Hepatocyte (in vitro differentiated cells): ENCODE measurements around the gene OXT. TPM values are rescaled to one million over a fixed set of nuclear protein-coding genes. Genes with fewer than 3 reads are reported as not detected.

Experiments used
- DNase-seq: peaks from one replicate; pipeline ENCODE4 v3.0.0-alpha.2; 2016; ENCODE audit warnings: low spot score
- H2AFZ ChIP-seq: fragments of 200-600 bp; sonication (generic); 2 replicates; pipeline ENCODE4 v1.6.0; 2016; ENCODE audit warnings: antibody characterized with exemption, mild to moderate bottlenecking
- H3K27ac ChIP-seq: fragments of 200-600 bp; sonication (generic); 2 replicates; pipeline ENCODE4 v1.5.1; 2016; ENCODE audit warnings: mild to moderate bottlenecking
- H3K27me3 ChIP-seq: fragments of 200-600 bp; sonication (generic); 2 replicates; pipeline ENCODE4 v1.6.1; 2016
- H3K36me3 ChIP-seq: fragments of 200-600 bp; sonication (generic); replicated peaks from 2 replicates; pipeline ENCODE4 v1.5.1; 2016; ENCODE audit warnings: low read depth; ENCODE audit not compliant: insufficient read depth
- H3K4me1 ChIP-seq: fragments of 200-600 bp; sonication (generic); 2 replicates; pipeline ENCODE4 v1.5.1; 2016; ENCODE audit warnings: mild to moderate bottlenecking, moderate library complexity; ENCODE audit not compliant: insufficient read depth
- H3K4me2 ChIP-seq: fragments of 200-600 bp; sonication (generic); 2 replicates; pipeline ENCODE4 v1.6.0; 2016
- H3K4me3 ChIP-seq: fragments of 200-600 bp; sonication (generic); 2 replicates; pipeline ENCODE4 v1.5.1; 2016; ENCODE audit warnings: mild to moderate bottlenecking
- H3K79me2 ChIP-seq: fragments of 200-600 bp; sonication (generic); 2 replicates; pipeline ENCODE4 v1.6.0; 2017; ENCODE audit warnings: mild to moderate bottlenecking
- H3K9me2 ChIP-seq: fragments of 200-600 bp; sonication (generic); replicated peaks from 2 replicates; pipeline ENCODE4 v1.6.0; 2017; ENCODE audit warnings: mild to moderate bottlenecking; ENCODE audit not compliant: insufficient read depth
- H3K9me3 ChIP-seq: fragments of 200-600 bp; sonication (generic); 2 replicates; pipeline ENCODE4 v1.5.1; 2016; ENCODE audit warnings: low read depth, mild to moderate bottlenecking
- H4K20me1 ChIP-seq: fragments of 200-600 bp; sonication (generic); 2 replicates; pipeline ENCODE4 v1.6.0; 2016; ENCODE audit warnings: mild to moderate bottlenecking; ENCODE audit not compliant: insufficient read depth, poor library complexity, severe bottlenecking
- EZH2 ChIP-seq: fragments of 200-600 bp; sonication (generic); IDR thresholded peaks from 2 replicates; pipeline ENCODE4 v1.6.1; 2016; ENCODE audit warnings: antibody characterized with exemption, mild to moderate bottlenecking, borderline replicate concordance
- EZH2phosphoT487 ChIP-seq: fragments of 200-600 bp; sonication (generic); IDR thresholded peaks from one replicate; pipeline ENCODE4 v1.6.1; 2018; ENCODE audit warnings: antibody characterized with exemption, mild to moderate bottlenecking, low read depth, moderate library complexity; ENCODE audit not compliant: unreplicated experiment, severe bottlenecking
- WGBS: methylation state at CpG from one replicate; pipeline ENCODE4 v1.1.6; 2016; ENCODE audit warnings: low lambda C conversion rate; ENCODE audit errors: missing lambda C conversion rate; 5-methylcytosine and 5-hydroxymethylcytosine counted together
- polyA plus RNA-seq: library from polyadenylated mRNA; unstranded; fragments of >200 nt; fragmentation: Nextera tagmentation; extraction: Ambion mirVana; gene quantifications from 2 replicates; pipeline ENCODE4 v1.2.1, GENCODE V29; 2016
- total RNA-seq: library from RNA; depleted of rRNA; stranded (reverse); fragments of >200 nt; gene quantifications from 2 replicates; pipeline ENCODE4 v1.2.3, GENCODE V29; 2014
- TF ChIP-seq, protein P1 (sequence below): fragments of 200-600 bp; sonication (generic); IDR thresholded peaks from 2 replicates; pipeline ENCODE4 v1.5.1; 2016; ENCODE audit warnings: antibody characterized with exemption, mild to moderate bottlenecking; ENCODE audit not compliant: poor library complexity

Gene OXT
- total and polyA plus RNA-seq, 2 experiments from 2014 or later: 3.4 TPM; not detected in 1

DNA sequence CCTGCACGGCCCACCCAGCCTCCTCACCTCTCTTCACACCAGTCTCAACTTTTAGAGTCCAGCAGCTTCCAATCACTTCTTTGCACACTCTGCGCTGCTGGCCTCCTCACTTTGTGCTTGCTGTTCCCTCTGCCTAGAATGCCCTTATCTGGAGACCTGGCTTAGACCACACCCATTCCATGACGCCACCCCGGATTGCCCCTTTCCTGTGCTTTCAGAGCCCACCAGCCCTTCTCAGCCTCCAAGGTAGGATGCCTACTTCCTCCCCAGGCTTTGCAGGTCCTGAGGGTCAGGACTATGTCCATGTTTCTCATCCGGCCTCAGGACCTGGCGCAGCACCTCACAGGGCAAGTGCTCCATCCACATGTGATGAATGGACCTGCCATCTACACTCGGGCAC is 40.1 kb downstream of the OXT start:
- TF ChIP-seq EZH2phosphoT487 (no peak), EZH2 (no peak)
- TF ChIP-seq, protein P1, sequence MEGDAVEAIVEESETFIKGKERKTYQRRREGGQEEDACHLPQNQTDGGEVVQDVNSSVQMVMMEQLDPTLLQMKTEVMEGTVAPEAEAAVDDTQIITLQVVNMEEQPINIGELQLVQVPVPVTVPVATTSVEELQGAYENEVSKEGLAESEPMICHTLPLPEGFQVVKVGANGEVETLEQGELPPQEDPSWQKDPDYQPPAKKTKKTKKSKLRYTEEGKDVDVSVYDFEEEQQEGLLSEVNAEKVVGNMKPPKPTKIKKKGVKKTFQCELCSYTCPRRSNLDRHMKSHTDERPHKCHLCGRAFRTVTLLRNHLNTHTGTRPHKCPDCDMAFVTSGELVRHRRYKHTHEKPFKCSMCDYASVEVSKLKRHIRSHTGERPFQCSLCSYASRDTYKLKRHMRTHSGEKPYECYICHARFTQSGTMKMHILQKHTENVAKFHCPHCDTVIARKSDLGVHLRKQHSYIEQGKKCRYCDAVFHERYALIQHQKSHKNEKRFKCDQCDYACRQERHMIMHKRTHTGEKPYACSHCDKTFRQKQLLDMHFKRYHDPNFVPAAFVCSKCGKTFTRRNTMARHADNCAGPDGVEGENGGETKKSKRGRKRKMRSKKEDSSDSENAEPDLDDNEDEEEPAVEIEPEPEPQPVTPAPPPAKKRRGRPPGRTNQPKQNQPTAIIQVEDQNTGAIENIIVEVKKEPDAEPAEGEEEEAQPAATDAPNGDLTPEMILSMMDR: no peak
- Histone ChIP-seq H3K9me3 (no peaks in the 10 kb centered on the region), H4K20me1 (no peaks in the 10 kb centered on the region), H2AFZ (no peak overlapping the region), H3K36me3 (no peaks in the 10 kb centered on the region), H3K9me2 (no peaks in the 10 kb centered on the region), H3K27ac (no peak overlapping the region), H3K4me2 (no peak overlapping the region), H3K4me3 (no peak overlapping the region), H3K4me1 (no peaks in the 10 kb centered on the region), H3K79me2 (peaks cover 5% of the 10 kb centered on the region), H3K27me3 (no peaks in the 10 kb centered on the region)
- DNase-seq: no peak
- 96% methylated on average over 7 of the region's 7 CpGs for WGBS

DNA sequence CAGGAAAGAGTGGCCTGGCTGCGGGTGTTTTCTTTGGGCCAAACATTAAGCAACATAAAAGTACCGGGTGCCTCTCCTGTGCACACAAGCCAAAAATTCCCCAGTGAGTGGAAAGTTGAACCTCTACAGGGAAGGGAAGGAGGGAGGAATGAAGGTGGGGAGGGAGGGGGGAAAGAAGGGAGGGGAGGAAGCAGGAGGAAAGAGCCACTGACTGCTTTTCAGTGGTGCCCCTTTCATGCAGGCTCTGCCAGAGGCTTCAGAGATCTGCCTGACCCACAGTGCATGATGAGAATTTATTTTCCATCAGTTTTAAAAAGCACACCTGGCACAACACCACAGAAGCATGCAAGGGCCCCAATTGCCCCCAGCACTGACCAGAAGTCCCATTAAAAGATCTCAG is 40.6 kb downstream of the OXT start:
- Histone ChIP-seq H2AFZ (no peak overlapping the region), H3K4me3 (no peak overlapping the region), H3K4me1 (no peaks in the 10 kb centered on the region), H3K27ac (no peak overlapping the region), H3K4me2 (no peak overlapping the region), H3K79me2 (peaks cover 5% of the 10 kb centered on the region), H3K27me3 (no peaks in the 10 kb centered on the region), H3K9me3 (no peaks in the 10 kb centered on the region), H3K9me2 (no peaks in the 10 kb centered on the region), H3K36me3 (no peaks in the 10 kb centered on the region), H4K20me1 (no peaks in the 10 kb centered on the region)
- no peak for DNase-seq
- WGBS: 100% methylated on average over 2 of the region's 2 CpGs
- TF ChIP-seq EZH2phosphoT487: no peak
- TF ChIP-seq, protein P1: no peak

DNA sequence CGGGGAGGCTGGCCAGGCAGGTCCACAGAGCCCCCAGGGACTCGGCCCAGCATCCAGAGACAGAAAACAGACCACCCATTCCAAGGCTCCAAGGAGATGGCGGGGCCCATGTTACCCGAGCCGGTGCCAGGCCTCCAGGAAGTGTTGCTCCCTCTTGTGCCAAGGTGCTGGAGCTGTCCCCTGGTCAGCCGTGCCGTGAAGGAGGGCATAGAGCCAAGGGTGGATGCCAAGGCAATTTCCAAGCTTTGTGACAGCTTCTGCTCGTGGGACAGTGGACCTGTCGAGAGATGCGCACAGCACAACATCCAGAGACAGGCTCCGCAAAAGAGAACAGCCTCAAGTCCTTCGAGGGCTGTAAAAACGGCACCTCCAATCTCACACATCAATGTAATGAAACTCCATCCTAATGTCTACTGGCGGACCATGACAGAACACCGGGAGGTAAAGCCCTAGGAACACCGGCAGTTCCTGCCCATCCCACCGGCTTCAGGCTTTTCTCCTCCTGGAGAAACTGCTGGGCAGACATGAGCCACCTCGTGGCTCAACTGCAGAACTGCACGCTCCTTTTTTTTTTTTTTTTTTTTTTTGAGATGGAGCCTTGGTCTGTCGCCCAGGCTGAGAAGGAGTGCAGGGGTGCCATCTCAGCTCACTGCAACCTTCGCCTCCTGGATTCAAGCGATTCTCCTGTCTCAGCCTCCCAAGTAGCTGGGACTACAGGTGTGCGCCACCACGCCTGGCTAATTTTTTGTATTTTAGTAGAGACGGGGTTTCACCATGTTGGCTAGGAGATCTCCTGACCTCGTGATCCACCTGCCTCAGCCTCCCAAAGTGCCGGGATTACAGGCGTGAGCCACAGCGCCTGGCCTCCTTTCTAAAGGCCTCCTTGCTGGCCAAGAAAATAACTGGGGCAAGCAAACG is 44.0 kb downstream of the OXT start:
- Histone ChIP-seq H3K9me3 (no peaks in the 10 kb centered on the region), H3K36me3 (no peaks in the 10 kb centered on the region), H3K27me3 (no peaks in the 10 kb centered on the region), H3K4me1 (no peaks in the 10 kb centered on the region), H2AFZ (no peak overlapping the region), H3K4me3 (no peak overlapping the region), H3K9me2 (no peaks in the 10 kb centered on the region), H3K27ac (no peak overlapping the region), H3K79me2 (peaks cover 5% of the 10 kb centered on the region), H4K20me1 (no peaks in the 10 kb centered on the region), H3K4me2 (no peak overlapping the region)
- DNase-seq: peak; percentile 74
- no peak for TF ChIP-seq EZH2phosphoT487
- TF ChIP-seq, protein P1: peak; percentile 63
- 62% methylated on average over 30 of the region's 30 CpGs for WGBS
